Smooth muscle cell (in vitro differentiated cells): ENCODE measurements around the gene PRKCI. TPM values are rescaled to one million over a fixed set of nuclear protein-coding genes. Genes with fewer than 3 reads are reported as not detected.

Experiments used
- DNase-seq: peaks from one replicate; lab custom pipeline; 2025; ENCODE audit not compliant: unreplicated experiment; lab: John Stamatoyannopoulos, UW
- H2AFZ ChIP-seq: fragments of 200-600 bp; sonication (generic); 2 replicates; pipeline ENCODE4 v1.6.0; 2016; ENCODE audit warnings: antibody characterized with exemption, low read depth, mild to moderate bottlenecking
- H3F3A ChIP-seq: fragments of 200-600 bp; sonication (generic); 2 replicates; pipeline ENCODE4 v1.6.0; 2017; ENCODE audit warnings: antibody characterized with exemption, low read depth
- H3K27ac ChIP-seq: fragments of 200-600 bp; sonication (generic); 2 replicates; pipeline ENCODE4 v1.5.1; 2016; ENCODE audit warnings: low read depth, mild to moderate bottlenecking
- H3K27me3 ChIP-seq: fragments of 200-600 bp; sonication (generic); 2 replicates; pipeline ENCODE4 v1.6.1; 2016; ENCODE audit warnings: low read depth, mild to moderate bottlenecking
- H3K36me3 ChIP-seq: fragments of 200-600 bp; sonication (generic); 2 replicates; pipeline ENCODE4 v1.5.1; 2016; ENCODE audit warnings: low read depth
- H3K4me1 ChIP-seq: fragments of 200-600 bp; sonication (generic); 2 replicates; pipeline ENCODE4 v1.5.1; 2016; ENCODE audit warnings: low read depth
- H3K4me2 ChIP-seq: fragments of 200-600 bp; sonication (generic); 2 replicates; pipeline ENCODE4 v1.6.0; 2016; ENCODE audit warnings: mild to moderate bottlenecking
- H3K4me3 ChIP-seq: fragments of 200-600 bp; sonication (generic); 2 replicates; pipeline ENCODE4 v1.5.1; 2016; ENCODE audit warnings: mild to moderate bottlenecking
- H3K79me2 ChIP-seq: fragments of 200-600 bp; sonication (generic); 2 replicates; pipeline ENCODE4 v1.6.0; 2016; ENCODE audit warnings: low read depth, mild to moderate bottlenecking
- H3K9ac ChIP-seq: fragments of 200-600 bp; sonication (generic); 2 replicates; pipeline ENCODE4 v1.6.0; 2016; ENCODE audit warnings: low read depth
- H3K9me3 ChIP-seq: fragments of 200-600 bp; sonication (generic); replicated peaks from 2 replicates; pipeline ENCODE4 v1.5.1; 2016; ENCODE audit warnings: low read depth
- H4K20me1 ChIP-seq: fragments of 200-600 bp; sonication (generic); 2 replicates; pipeline ENCODE4 v1.6.0; 2016; ENCODE audit warnings: low read depth
- CTCF ChIP-seq: fragments of 200-600 bp; sonication (generic); IDR thresholded peaks from 2 replicates; pipeline ENCODE4 v1.5.1; 2017; ENCODE audit warnings: borderline replicate concordance, mild to moderate bottlenecking, antibody characterized with exemption; ENCODE audit not compliant: insufficient read depth, poor library complexity, severe bottlenecking
- WGBS: methylation state at CpG from one replicate; pipeline ENCODE4 v1.1.7; 2016; ENCODE audit warnings: low lambda C conversion rate; 5-methylcytosine and 5-hydroxymethylcytosine counted together
- polyA plus RNA-seq: library from polyadenylated mRNA; unstranded; fragments of >200 nt; fragmentation: Nextera tagmentation; extraction: Ambion mirVana; gene quantifications from 2 replicates; pipeline ENCODE4 v1.2.1, GENCODE V29; 2016
- total RNA-seq: library from RNA; depleted of rRNA; stranded (reverse); fragments of >200 nt; gene quantifications from 2 replicates; pipeline ENCODE4 v1.2.3, GENCODE V29; 2014

PRKCI gene
- total and polyA plus RNA-seq, 2 experiments from 2014 or later = 20.0 to 62.6 TPM

GRCh38 chr3:170196833-170197232 is 25.4 kb upstream of the PRKCI start:
- H3K9me3 ChIP-seq = no peaks in the 10 kb centered on the region
- no peak overlapping the region for H3K9ac ChIP-seq
- no peak overlapping the region for H3K27ac ChIP-seq
- no peak for TF ChIP-seq CTCF
- H3K4me3 ChIP-seq = no peak overlapping the region
- no peaks in the 10 kb centered on the region for H3F3A ChIP-seq
- no peak overlapping the region for H3K4me2 ChIP-seq
- H2AFZ ChIP-seq = no peak overlapping the region
- no peaks in the 10 kb centered on the region for H3K79me2 ChIP-seq
- no peak for DNase-seq
- 95% methylated on average over 3 of the region's 3 CpGs for WGBS
- no peaks in the 10 kb centered on the region for H3K4me1 ChIP-seq
- H4K20me1 ChIP-seq = no peaks in the 10 kb centered on the region
- no peaks in the 10 kb centered on the region for H3K36me3 ChIP-seq
- no peaks in the 10 kb centered on the region for H3K27me3 ChIP-seq

- no peak for DNase-seq
- no peak overlapping the region for H3K4me2 ChIP-seq
- no peak overlapping the region for H2AFZ ChIP-seq
- H3K27ac ChIP-seq = no peak overlapping the region
- H3K79me2 ChIP-seq = no peaks in the 10 kb centered on the region
- no peaks in the 10 kb centered on the region for H3F3A ChIP-seq
- H3K9me3 ChIP-seq = no peaks in the 10 kb centered on the region
- no peaks in the 10 kb centered on the region for H3K4me1 ChIP-seq
- TF ChIP-seq CTCF = no peak
- no peak overlapping the region for H3K4me3 ChIP-seq
- no peaks in the 10 kb centered on the region for H3K36me3 ChIP-seq
- no peak overlapping the region for H3K9ac ChIP-seq
- no peaks in the 10 kb centered on the region for H3K27me3 ChIP-seq
- H4K20me1 ChIP-seq = no peaks in the 10 kb centered on the region
Observed at GRCh38 chr3:170200987-170201386, 21.2 kb upstream of the PRKCI start.

GRCh38 chr3:170201527-170201926 is 20.7 kb upstream of the PRKCI start:
- no peaks in the 10 kb centered on the region for H3K36me3 ChIP-seq
- H3K27ac ChIP-seq = no peak overlapping the region
- no peak overlapping the region for H2AFZ ChIP-seq
- no peaks in the 10 kb centered on the region for H3K9me3 ChIP-seq
- no peaks in the 10 kb centered on the region for H3F3A ChIP-seq
- H4K20me1 ChIP-seq = no peaks in the 10 kb centered on the region
- 92% methylated on average over 5 of the region's 5 CpGs for WGBS
- TF ChIP-seq CTCF = no peak
- H3K79me2 ChIP-seq = no peaks in the 10 kb centered on the region
- H3K27me3 ChIP-seq = no peaks in the 10 kb centered on the region
- H3K4me2 ChIP-seq = no peak overlapping the region
- no peaks in the 10 kb centered on the region for H3K4me1 ChIP-seq
- H3K4me3 ChIP-seq = no peak overlapping the region
- DNase-seq = no peak
- H3K9ac ChIP-seq = no peak overlapping the region

- Histone ChIP-seq H3K4me3 (no peak overlapping the region), H3K27me3 (no peaks in the 10 kb centered on the region), H3K79me2 (no peaks in the 10 kb centered on the region), H3K9ac (no peak overlapping the region), H2AFZ (no peak overlapping the region), H3K4me1 (no peaks in the 10 kb centered on the region), H3K36me3 (no peaks in the 10 kb centered on the region), H3K9me3 (no peaks in the 10 kb centered on the region), H3K27ac (no peak overlapping the region), H4K20me1 (no peaks in the 10 kb centered on the region), H3K4me2 (no peak overlapping the region), H3F3A (no peaks in the 10 kb centered on the region)
- TF ChIP-seq CTCF = no peak
- WGBS = 85% methylated on average over 4 of the region's 4 CpGs
- no peak for DNase-seq
Observed at GRCh38 chr3:170203457-170203856, 18.8 kb upstream of the PRKCI start.
